Hypothalamus (tissue), 51 donors: ENCODE results near the gene MIA2.
"Not testable (repeated sequence)": the region's sequence is repeated elsewhere in the genome, so short reads cannot be mapped to it uniquely, and the experiment has no call there.

ENCODE experiments used
- DNase-seq, 51 donors: peaks; one replicate each; lab custom pipeline; 2025; lab: John Stamatoyannopoulos, UW

Gene MIA2

GRCh38 chr14:39319381-39319780 is 85.7 kb downstream of the MIA2 start:
- no peak for DNase-seq

GRCh38 chr14:39320318-39320717 is 86.6 kb downstream of the MIA2 start:
- no peak for DNase-seq

GRCh38 chr14:39322807-39323206 is 89.1 kb downstream of the MIA2 start:
- DNase-seq, result no peak

GRCh38 chr14:39324097-39324496 is 90.4 kb downstream of the MIA2 start:
- no peak for DNase-seq

GRCh38 chr14:39339003-39339402 is 105.3 kb downstream of the MIA2 start:
- DNase-seq, result no peak

- not testable (repeated sequence) for DNase-seq
Measured at GRCh38 chr14:39341126-39341525, 107.4 kb downstream of the MIA2 start.

GRCh38 chr14:39342768-39343167 is 109.1 kb downstream of the MIA2 start:
- DNase-seq, result no peak

GRCh38 chr14:39343614-39344013 is 109.9 kb downstream of the MIA2 start:
- no peak for DNase-seq

- DNase-seq, result no peak
Measured at GRCh38 chr14:39350866-39351265, 117.2 kb downstream of the MIA2 start.

GRCh38 chr14:39351708-39352107 is 118.0 kb downstream of the MIA2 start:
- DNase-seq, result no peak

- not testable (repeated sequence) for DNase-seq
Measured at GRCh38 chr14:39359069-39359468, 125.4 kb downstream of the MIA2 start.

- no peak for DNase-seq
Measured at GRCh38 chr14:39360316-39360715, 126.6 kb downstream of the MIA2 start.

- not testable (repeated sequence) for DNase-seq
Measured at GRCh38 chr14:39361556-39361955, 127.8 kb downstream of the MIA2 start.

- no peak for DNase-seq
Measured at GRCh38 chr14:39364509-39364908, 130.8 kb downstream of the MIA2 start.

GRCh38 chr14:39365354-39365753 is 131.6 kb downstream of the MIA2 start:
- no peak for DNase-seq

- no peak for DNase-seq
Measured at GRCh38 chr14:39366460-39367386, 133.0 kb downstream of the MIA2 start.

GRCh38 chr14:39367387-39367751 is 133.7 kb downstream of the MIA2 start:
- no peak for DNase-seq

GRCh38 chr14:39368261-39368959 is 134.7 kb downstream of the MIA2 start:
- peak in 18 of 51 donors; percentile 7 to 59 (median 25) for DNase-seq

- no peak for DNase-seq
Measured at GRCh38 chr14:39369029-39369428, 135.3 kb downstream of the MIA2 start.

GRCh38 chr14:39370415-39370814 is 136.7 kb downstream of the MIA2 start:
- DNase-seq, result no peak

GRCh38 chr14:39372656-39373055 is 138.9 kb downstream of the MIA2 start:
- DNase-seq, result no peak

- no peak for DNase-seq
Measured at GRCh38 chr14:39374851-39375250, 141.1 kb downstream of the MIA2 start.
